Iris pigment epithelial cell (primary cell): Measurements from ENCODE around the gene UBA1.

Source experiments
- DNase-seq: peaks from one replicate; pipeline ENCODE4 v3.0.0-alpha.2; 2011; ENCODE audit warnings: low read depth

UBA1 gene

DNA sequence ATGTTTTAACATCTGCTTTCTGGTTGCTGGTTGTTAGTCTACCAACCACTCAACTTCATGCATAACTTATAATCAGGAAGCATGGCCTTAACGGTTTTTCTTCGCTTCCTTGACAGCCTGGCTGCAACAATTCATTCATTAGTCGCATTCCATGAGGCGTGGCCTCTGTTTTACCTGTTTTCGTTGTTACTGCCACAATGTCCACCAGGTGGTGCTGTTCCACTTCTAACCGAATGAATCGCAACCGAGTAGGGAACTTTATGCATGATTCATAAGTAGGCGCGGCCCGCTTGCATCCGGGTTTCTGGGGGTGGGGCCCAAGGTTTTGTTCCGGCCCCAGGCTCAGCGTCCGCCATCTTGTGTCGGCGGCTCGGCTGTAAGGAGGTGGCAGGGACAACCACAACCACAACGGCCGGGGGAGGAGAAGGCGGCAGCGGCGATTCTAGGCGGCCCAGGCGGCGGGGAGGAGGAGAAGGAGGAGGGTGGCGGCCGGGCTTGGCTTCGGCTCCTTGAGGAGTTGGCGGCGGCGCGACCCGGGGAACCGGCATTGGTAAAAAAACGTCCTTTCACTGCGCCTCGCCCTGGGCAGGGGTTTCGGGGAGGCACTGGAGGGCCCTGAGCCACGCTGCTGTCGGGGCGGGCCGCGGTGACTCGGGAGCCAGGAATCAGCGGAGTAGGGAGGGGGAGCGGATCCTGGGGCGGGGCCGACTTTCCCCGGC, at the start of gene UBA1:
Gene UBA1 (plus strand): TSS at position 355 of the 719 bp plus-strand sequence. CDS start 4,974 bp downstream, outside the sequence.
- DNase-seq: peak; percentile 96

DNA sequence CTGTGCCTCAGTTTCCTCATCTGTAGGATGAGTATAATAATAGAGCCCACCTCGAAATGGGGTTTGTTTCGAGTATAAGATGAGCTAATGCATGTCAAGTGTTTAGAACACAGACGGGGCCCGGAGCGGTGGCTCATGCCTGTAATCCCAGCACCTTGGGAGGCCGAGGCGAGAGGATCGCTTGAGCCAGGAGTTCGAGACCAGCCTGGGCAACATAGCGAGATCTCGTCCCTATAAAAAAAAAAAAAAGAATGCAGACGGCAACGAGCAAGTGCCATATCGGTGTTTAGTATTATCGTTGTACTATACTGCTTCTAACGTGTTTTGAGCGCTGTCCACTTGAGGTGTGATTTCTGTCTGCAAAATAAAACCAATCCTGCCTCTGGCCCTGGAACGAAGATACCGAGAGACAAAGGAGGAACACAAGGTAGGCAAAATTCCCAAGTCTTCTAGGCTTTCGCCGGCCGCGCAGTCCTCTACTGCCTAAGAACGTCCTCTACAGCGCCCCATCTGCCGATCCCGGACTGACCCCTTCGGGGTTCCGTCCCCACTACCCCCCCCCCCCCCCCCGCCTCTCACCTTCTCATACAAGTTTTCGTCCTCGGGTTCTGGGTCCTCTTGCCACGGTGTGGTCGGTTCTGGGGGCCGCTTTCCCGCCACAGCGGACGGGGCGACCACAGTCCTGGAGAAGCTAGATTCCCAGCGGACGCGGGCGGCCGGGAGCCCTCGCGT, 49.6 kb upstream of the UBA1 start:
- peak; percentile 19 for DNase-seq

DNA sequence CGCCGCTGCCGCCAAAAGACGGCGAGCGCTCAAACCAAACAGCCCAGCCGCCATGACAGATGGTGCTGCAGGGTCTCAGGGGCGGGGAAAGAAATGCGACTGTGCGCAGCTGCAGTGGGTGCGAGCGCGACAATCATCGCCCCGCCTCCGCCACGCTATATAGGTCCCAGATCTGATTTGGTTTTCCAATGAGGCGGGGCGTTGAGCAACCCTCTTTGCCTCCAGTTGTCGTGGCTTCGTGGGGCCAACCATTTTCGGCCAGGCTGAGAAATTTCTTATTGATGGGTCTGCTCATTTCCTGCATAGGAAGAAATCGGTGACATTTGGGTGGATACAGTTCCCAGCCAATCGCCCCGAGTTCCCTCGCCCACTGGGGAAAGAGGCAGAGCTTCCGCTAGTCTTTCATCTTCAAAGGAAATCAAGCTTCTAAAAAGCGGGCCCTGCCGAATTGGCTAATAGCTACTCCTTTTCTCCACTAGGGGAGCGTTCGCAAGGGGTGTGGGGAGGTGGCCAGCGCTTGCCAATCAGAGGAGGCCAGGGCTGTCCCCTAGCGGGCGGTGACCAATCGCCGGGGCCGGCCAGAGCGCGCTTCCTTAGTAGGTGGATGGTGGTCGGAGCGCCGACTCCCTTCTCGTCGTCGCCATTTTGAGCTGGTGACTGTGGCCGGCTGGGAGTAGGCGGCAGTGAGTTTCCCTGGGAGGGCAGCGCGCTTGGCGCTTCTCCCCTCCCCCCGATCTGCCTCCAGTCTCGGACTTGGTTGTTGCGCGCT, 48.8 kb upstream of the UBA1 start, which contains the start of the genes NDUFB11 and RBM10:
Gene NDUFB11 (minus strand): TSS at position 77 of the 769 bp plus-strand sequence. CDS start 23 bp downstream, at position 54.
Gene RBM10 (plus strand): TSS at position 596 of the 769 bp plus-strand sequence. CDS start 2,261 bp downstream, outside the sequence.
- DNase-seq: peak; percentile 95

DNA sequence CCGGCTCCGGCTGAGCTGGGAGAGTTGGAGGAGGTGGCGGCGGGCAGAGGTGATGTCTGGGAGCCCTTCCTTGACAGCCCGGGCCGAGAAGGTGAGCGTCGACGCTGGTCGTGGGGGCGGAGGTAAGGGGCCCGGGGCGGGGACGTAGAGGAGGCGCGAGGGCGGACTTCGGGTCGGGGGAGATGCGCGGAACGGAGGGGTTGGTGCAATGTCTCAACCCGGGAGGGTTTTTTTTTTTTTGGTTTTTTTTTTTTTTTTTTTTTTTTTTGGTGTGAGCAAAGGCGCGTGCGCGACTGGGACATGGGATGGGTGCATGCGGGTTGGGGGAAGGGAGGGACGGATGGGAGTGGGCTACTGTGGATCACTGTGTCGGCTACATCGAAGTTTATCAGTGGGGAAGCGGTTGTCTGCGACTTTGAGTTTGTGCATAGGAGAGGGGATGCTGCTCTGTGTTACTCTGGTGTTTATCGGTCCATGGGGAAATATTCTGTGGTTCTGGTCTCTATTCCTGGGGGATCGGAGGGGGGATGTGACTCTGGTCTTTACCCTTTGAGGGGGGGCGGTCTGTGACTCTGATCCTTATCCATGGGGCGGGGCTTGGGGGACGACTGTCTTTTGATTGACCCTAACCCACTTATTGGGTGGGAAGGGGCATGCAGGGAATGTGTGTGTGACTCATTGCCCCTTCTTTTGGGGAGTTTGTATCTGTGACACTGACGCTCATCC, 48.1 kb upstream of the UBA1 start:
- DNase-seq: no peak

DNA sequence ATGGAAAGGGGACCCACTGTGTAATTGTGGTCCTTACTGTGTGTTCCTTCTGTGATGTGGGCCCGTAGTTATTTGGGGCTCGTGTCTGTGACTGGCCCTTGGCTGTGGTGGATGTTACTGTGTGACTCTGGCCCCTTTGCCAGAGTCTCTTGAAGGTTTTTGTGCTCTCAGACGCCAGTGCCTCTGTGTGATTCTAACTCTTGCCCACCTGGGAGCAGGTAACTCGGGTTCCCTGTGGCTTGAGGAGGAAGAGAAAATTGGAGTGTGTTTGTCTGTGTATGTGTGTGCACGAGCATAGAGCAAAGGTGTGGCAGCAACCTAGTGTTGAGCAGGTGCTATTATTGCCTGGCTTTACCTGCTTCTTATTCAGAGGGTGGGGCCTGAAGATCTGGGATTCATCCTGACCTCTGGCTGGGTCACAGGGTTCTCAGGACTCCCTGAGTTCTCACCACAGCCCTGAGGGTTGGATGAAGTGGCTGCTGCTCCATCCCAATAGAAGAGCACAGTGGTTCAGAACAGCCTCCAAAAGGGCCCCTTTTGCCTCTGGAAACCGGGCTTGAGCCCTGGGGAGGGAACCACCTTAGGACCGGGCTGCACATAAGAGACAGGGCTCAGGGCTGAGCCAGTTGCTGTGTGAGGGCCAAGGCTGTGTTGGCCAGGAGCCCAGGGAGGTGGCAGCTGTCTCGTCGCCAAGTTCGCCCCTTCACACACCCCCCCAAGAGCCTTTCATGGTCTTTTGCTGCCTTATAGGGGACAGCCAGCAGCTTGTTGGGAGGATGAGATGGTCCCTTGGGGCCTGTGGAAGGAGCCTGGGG, 47.3 kb upstream of the UBA1 start:
- DNase-seq: no peak

DNA sequence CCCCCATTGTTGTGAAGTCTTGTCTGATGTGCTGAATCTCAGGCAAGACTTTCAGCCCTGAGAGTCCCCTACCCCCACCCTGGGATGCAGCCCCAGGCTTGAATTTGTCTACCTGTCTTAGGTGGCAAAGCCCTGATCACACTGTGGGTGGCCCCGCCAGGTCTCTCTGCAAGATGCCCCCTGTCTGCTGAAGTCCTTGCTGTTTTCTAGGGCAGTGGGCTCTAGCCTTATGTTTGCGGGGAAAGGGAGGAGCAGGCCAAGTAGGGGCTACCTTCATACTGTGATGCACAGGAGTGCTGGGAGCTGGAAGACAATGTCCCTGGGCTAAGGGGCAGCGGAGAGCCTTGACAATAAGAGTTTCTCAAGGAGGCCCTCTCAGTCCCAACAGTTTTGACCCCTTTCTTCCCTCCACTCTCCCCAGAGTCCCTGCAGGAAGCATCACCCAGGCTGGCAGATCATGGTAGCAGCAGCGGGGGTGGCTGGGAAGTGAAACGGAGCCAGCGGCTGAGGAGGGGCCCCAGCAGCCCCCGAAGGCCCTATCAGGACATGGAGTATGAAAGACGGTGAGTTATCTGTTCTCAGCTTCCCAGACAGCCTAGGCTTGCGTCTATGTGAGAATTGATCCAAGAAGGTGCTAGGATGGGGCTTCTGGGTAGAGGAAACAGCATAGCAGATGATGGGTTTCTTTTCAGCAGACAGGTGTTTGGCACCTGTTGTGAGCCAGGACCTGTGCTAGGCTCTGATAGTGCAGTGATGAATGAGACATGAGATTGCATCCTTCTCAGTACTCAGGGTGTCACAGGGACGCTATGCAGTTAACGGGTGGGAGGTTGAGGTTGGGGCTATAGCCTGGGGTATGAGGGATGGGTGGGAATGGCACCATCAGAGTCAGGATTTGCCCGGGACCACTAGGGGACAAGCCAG, 46.4 kb upstream of the UBA1 start:
- no peak for DNase-seq

DNA sequence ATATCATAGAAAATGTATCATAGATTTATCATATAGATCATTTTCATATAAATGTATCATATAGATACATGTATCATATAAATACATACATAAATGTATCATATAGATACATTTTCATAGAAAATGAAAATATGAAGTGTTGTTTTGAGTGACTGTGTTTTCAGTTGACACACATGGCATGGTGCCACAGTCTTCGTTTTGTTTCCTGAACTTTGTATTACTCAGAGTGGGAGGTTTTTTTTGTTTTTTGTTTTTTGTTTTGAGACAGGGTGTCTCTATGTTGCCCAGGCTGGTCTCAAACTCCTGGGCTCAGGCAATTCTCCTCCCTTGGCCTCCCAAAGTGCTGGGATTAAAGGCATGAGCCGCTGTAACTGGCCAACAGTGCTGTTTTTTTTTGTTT, 44.7 kb upstream of the UBA1 start:
- peak; percentile 40 for DNase-seq

DNA sequence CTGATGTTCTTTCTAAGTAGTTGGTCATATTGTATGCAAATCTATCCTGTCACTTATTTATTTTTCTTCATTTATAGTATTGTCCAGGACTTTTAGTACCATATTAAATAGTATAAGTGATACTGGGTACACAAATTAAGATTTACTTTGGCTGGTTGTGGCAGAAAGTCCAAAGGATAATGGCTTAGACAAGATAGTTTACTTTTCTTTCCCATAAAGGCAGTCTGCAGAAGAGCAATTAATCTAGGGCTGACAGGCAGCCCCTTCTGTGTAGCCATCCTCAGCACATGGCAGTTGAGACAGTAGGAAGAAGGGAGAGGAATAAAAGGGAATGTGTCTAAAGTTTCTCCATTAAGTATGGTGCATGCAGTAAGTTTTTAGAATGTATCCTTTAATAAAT, 42.2 kb upstream of the UBA1 start:
- DNase-seq: no peak

DNA sequence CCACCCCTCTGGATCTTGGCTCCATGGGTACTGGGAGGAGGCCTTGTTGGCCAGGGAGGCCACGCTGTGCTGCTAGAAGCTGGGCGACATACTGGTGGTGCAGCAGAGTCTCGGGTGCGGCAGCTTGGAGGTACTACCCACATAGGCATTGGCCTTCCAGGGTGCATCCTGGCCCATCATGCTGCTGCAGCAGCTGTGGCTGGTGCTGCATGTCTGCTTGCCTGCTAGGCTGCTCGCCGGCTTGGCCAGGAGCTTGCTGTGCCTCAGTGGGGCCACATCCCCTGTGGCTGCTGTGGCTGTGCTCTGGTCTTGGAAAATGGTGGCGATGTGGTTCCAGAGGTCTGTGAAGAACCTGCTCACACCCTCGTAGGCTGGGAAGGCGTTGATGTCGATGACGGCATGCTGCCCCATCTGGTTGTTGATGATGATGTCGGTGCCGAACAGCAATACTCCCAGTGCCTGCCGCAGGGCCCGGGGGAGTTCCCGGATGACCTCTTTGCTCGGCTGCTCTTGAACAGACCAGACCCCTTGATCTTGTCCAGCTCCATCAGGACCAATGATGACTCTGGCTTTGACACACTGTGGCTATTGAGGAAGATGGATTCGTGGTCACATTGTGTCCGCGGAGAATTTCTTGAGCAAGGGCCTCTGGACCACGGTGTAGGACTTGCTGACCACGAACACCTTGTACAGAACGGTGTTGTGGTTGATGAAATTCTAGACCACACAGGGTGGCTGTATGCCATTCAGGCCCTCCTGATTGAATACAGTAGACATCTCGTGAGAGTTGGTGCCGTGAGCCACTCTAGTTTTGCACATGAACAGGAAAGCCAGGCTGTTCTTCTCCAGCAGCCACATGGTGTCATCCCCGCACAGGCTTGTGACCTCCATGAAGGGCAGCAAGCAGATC, 36.8 kb upstream of the UBA1 start:
- DNase-seq: peak; percentile 12

DNA sequence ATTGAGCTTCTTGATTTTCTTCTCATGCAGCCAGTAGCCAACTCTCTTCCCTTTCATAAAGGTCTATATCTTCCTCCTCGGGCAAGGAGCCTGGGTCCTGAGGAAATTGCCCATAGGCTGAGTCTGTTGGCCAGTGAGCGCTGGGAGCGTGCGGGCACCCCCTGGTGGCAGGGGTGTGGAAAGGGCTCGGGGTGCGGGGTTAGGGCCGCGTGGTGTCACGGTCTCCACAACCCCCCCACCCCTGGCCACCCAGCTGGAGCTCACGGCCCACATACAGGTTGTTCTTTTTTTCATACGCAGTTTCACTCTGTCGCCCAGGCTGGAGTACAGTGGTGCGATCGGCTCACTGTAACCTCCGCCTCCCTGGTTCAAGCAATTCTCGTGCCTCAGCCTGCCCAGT, 35.5 kb upstream of the UBA1 start:
- no peak for DNase-seq

DNA sequence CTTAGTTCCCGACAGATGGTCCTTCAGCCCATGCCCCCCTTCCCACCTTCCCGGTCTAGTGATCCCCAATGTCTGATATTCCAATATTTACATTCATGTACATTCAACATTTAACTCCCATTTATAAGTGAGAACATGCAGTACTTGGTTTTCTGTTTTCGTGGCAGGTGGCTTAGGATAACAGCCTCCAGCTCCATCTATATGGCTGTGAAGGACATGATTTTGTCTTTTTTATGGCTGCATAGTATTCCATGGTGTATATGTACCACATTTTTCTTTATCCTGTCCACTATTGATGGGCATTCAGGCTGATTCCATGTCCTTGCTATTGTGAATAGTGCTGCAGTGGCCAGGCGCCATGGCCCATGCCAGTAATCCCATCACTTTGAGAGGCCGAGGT, 34.8 kb upstream of the UBA1 start:
- no peak for DNase-seq

DNA sequence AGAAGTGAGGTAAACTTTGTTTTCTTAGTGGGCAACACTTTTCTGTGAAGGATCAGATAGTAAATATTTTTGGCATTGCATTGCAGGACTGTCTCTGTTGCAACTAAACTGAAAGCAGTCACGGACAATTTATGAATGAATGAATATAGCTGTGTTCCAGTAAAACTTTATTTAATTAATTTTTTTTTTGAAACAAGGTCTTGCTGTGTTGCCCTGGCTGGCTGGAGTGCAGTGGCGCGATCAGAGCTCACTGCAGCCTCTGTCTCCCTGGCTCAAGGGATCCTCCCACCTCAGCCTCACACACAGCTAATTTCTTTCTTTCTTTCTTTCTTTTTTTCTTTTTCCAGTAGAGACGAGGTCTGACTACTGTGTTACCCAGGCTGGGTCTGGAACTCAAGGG, 32.8 kb upstream of the UBA1 start:
- DNase-seq: no peak

DNA sequence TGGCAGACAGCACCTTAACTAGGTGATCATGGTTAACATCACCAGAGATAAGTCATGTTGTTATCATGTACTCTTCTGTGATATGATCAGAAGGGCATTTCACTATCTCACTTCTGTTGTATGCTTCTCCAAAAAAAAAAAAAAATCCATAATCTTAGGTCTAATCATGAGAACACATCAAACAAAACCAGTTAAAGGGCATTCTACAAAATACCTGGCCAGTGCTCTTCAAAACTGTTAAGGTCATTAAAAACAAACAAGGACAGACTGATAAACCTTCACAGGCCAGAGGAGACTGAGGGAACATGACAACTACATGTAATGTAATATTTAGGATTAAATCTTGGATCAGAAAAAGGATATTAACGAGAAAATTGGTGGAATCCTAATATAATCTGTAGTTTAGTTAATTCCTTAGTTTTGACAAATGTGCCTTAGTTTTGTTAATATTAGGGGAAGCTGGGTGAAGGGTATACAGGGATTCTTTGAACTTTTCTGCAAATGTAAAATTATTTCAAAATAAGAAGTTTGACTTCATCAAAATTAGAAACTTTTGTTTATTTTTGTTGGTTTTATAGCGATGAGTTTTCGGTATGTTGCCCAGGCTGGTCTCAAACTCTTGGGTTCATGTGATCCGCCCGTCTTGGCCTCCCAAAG, 30.6 kb upstream of the UBA1 start:
- no peak for DNase-seq

DNA sequence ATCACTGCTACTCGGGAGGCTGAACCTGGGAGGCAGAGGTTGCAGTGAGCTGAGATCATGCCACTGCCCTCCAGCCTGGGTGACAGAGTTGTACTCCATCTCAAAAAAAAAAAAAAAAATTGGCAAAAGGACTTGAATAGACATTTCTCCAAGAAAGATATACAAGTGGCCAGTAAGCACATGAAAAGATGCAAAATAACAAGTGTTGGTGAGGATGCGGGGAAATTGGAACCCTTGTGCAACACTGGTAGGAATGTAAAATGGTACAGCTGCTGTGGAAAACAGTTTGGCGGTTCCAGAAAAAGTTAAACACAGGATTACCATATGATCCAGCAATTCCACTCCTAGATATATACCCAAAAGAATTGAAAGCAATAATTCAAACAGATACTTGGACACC, 29.2 kb upstream of the UBA1 start:
- no peak for DNase-seq

DNA sequence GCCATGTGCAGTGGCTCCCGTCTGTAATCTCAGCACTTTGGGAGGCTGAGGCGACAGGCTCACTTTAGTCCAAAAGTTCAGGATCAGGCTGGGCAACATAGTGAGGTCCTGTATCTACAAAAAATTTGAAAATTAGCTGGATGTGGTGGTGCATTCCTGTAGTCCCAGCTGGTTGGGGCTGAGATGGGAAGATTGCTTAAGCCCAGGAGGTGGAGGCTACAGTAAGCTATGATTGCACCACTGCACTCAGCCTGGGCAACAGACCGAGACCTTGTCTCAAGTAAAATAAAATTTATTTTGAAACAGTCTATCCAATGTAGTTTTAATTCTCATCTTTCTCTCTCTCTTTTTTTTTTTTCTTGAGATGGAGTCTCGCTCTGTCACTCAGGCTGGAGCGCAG, 27.5 kb upstream of the UBA1 start:
- peak; percentile 72 for DNase-seq

DNA sequence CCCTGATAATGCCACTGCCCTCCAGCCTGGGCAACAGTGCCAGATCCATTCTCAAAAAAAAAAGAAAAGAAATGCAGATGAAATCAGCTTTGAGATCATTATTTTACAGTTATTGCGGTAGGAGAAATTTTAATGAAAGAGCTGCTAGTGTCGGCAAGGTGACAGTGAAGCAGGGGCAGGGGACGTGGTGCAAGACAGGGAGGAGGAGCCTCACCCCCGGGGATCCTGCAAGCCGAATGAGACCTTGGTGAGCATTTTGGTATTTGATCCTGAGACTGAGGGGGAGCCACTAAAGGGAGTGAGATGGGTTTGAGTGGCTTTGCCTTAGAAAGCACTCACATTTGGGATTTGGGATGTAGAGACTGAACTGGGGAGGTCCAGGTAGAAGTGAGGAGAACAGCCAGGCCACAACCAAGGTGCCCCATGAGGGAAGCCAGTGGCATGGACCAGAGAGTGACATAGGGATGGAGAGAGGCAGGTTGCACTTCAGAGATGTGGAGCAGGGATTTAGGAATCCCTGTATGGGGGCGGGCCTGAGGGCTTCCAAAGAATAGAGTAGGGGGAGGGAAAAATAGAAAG, 25.0 kb upstream of the UBA1 start:
- no peak for DNase-seq

DNA sequence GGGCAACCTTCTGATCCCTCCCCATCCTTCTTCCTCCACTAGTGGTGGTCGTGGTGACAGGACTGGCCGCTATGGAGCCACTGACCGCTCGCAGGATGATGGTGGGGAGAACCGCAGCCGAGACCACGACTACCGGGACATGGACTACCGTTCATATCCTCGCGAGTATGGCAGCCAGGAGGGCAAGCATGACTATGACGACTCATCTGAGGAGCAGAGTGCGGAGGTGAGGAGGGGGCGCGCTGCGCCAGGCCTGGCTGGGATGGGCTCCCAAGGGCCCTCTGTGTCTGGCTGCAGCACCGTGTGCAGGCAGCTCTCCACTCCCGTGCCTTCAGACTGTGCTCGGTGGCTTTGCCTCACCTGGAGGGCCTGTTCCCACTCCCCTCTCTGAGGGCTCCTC, 24.4 kb upstream of the UBA1 start:
- DNase-seq: no peak
